HG02588 (cell line): ENCODE data around the gene CAMTA1.

Experiments
- ATAC-seq: cut with Tn5 transposase; IDR thresholded peaks from one replicate; pipeline ENCODE4 v1.9.1; 2021; ENCODE audit warnings: mild to moderate bottlenecking, moderate library complexity; ENCODE audit not compliant: unreplicated experiment

CAMTA1 gene

DNA sequence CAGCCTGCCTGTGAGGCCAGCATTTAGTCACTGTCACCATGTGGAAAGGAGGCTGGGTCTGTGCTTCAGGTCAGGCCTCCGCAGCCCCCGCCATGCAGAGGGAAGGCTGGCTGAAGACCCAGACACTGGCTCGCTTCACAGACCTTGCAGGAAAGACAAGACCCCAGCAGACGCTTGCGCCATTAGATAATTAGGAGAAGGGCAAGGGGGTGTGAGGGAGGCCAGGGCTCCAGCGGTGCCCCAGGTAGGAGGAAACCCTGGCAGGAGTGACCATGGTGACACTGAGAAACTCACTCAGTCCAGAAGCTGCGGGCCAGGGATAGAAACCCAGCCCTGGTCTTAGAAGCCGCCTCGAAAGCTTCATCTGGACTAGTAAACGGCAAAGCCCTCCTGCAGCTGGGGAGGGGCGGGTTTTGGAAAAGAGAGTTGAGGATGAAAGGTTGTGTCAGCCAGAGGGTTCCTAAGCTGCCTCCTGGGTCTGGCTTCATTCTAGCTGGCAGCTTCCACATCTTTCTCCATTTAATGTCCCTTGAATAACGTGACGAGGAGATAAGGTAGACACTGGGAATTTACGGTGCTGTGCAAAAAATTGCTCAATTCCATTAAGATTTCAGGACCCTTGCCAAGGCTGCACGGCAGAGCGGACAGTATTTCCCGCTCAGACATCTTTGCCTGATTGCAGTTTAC, 691.8 kb downstream of the CAMTA1 start:
- no peak for ATAC-seq

GRCh38 chr1:7477593-7477992, 692.3 kb downstream of the CAMTA1 start:
- ATAC-seq = no peak

GRCh38 chr1:7478142-7478790, 693.0 kb downstream of the CAMTA1 start:
- ATAC-seq = no peak

GRCh38 chr1:7478809-7479499, 693.7 kb downstream of the CAMTA1 start:
- no peak for ATAC-seq

DNA sequence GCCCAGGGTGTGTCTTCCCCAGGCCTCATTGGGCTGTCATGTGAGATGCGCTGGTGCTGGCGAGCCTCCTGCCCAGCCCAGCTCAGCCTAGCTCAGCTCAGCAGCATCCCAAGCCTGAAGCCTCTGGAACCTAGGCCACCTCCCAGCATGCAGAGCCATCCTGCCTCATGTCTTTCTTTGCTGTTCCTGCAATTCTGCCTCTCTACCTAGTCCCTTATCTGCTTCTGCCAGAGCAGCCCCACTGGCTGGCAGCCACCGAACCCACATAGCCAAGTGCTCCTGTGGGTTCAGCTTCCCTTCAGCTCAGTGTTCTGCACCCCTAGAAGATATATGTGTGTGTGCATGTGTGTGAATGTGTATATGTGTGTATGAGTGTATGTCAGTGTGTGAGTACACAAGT, 694.3 kb downstream of the CAMTA1 start:
- no peak for ATAC-seq

GRCh38 chr1:7481194-7481593, 695.9 kb downstream of the CAMTA1 start:
- no peak for ATAC-seq

DNA sequence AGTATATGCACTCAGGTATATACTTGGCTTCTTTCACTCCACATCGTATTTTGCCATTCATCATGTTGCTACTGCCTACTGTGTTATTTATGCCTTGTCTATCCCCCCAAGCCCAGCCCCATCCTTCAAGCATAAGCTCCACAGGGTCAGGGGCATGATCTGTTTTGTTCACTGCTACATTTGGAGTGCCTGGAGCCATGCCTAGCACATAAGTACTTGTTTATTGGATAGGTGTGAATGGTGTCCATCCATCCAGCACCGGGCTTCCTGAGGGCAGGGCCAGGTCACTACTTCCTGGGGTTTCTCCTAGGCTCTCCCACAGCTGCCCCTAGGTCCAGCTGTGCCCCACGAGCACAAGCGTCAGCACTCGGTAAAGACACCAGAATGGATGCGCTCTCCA, 696.8 kb downstream of the CAMTA1 start:
- ATAC-seq = no peak

- ATAC-seq = no peak
Observed at GRCh38 chr1:7482772-7483495, 697.7 kb downstream of the CAMTA1 start.

GRCh38 chr1:7483634-7484383, 698.6 kb downstream of the CAMTA1 start:
- ATAC-seq = no peak

DNA sequence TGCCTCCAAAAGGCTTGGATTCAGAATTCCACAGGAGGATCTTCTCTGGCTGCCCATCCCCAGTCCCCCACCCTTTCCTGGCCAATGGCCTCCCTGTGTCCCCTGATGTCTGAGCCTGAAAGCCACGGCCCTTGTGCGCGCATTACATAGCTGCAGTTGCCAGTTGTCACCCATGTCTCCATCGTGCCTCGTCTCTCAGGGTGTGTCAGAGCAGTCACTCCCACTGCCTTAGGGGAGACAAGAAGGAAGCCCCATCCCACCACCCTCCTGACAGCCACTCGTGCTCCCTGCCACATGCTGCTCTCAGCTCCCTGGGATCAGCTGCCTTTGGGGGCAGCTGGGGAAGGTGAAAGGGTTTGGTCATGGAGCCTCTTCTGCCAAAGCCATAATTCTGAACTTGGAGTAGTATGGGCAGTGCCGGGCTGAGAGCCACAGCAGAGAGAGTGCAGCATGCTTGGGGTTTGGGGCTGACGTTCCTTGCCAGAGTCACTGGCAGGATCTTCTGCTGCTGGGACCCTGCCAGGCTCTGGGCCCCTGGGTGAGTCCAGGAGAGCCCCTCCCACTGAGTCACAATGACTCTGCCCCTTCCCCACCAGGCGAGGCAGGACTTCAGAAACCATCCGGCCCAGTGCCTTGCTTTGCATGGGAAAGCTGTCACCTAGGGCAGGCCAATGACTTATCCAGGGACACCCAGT, 700.0 kb downstream of the CAMTA1 start:
- ATAC-seq = no peak

DNA sequence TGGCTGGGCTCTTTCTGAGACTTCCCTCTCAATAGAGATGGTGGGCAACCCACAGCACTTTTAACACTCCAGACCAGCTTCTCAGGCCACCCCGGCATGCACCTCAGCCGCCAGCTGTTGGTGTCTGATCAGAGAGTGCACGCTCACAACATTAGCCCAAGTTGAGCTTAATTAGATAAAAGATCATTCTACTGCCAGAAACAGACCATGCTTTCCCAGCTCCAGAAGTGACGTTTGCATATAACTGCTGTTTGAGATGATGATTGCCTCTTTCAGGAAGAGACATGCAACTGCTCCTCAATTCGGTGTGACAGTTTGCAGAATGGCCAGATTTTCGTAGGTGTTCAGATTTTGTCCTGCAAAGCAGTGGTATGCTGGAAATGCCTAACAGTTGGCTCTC, 700.6 kb downstream of the CAMTA1 start:
- no peak for ATAC-seq

DNA sequence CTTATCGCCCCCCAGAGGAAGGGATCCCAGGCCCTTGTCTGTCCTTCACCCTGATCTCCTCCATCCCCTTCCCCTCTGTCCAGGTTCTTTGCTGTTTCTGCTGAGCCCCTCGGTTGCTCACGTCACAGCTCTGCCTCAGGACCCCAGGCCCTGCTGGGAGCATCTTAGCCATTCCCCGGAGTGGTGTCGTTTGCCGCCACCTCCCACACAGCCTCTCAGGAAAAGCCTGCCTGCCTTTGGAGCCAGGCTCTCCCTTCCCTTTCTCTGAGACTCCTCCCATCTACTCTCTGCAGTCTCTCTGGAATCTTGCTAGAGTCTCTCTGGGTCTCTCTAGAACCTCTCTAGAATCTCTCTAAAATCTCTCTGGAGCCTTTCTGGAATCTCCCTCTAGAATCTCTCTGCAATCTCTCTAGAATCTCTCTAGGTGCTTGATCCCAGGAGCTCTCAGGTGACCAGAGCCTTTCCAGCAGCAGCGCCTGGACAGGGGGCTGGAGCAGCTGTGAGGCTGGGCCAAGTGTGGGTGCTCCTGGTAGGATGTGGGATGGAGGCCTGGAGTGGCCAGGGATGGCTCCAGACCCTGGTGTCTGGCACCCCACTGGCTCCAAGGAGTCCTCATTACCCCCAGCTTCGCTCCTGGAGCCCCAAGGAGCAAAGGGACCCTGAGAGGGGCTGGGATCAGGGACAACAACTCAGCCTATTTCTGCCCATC, 702.7 kb downstream of the CAMTA1 start:
- ATAC-seq = no peak

- ATAC-seq = no peak
Observed at GRCh38 chr1:7488475-7488842, 703.2 kb downstream of the CAMTA1 start.

- no peak for ATAC-seq
Observed at GRCh38 chr1:7489586-7489985, 704.3 kb downstream of the CAMTA1 start.

DNA sequence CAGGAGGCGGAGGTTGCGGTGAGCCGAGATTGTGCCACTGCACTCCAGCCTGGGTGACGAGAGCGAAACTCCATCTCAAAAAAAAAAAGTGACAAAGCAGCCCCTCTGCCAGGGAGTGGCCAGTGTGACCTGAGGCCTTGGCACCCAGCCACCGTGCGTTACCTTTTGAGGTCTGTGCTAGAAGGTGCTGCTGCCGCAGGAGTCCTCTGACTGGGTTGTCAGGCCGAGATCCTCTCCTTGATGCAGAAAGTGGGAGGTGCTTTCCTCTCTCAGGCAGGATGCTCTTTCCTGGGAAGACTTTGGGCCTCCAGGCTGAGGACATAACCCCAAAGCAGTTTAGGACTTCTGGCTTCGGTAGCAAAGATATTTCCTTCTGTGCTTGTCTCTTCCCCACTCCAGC, 705.3 kb downstream of the CAMTA1 start:
- no peak for ATAC-seq

GRCh38 chr1:7491109-7491817, 706.0 kb downstream of the CAMTA1 start:
- no peak for ATAC-seq

- ATAC-seq = no peak
Observed at GRCh38 chr1:7491818-7492173, 706.5 kb downstream of the CAMTA1 start.

- no peak for ATAC-seq
Observed at GRCh38 chr1:7493711-7494454, 708.6 kb downstream of the CAMTA1 start.
